Activated naive CD4-positive, alpha-beta T cell treated with anti-CD3 and anti-CD28 coated beads for 36 hours (primary cell): ENCODE measurements around the gene ATP6V1A. TPM values are rescaled to one million over a fixed set of nuclear protein-coding genes. Genes with fewer than 3 reads are reported as not detected.
A peak's percentile ranks its signal among the peaks of the same experiment; 100 is the strongest.

Experiments used
- CTCF ChIA-PET: fragments of 350-600 bp; sonication (Branson Sonifier 250); formaldehyde crosslinking; loops from one replicate; lab custom pipeline; 2021; ENCODE audit warnings: antibody characterized with exemption; lab: Charles Lee
- DNase-seq: peaks from one replicate; pipeline ENCODE4 v3.0.0-alpha.2; 2020
- H3K27ac Mint-ChIP-seq: one replicate; pipeline ENCODE4 v1.8.0; 2021; ENCODE audit warnings: mild to moderate bottlenecking, mixed read lengths
- H3K27me3 Mint-ChIP-seq: one replicate; pipeline ENCODE4 v1.8.0; 2021; ENCODE audit warnings: low read depth, mixed read lengths
- H3K36me3 Mint-ChIP-seq: one replicate; pipeline ENCODE4 v1.8.0; 2021; ENCODE audit warnings: low read depth, mixed read lengths
- H3K4me1 Mint-ChIP-seq: one replicate; pipeline ENCODE4 v1.8.0; 2021; ENCODE audit warnings: low read depth, mixed read lengths
- H3K4me3 Mint-ChIP-seq: one replicate; pipeline ENCODE4 v1.8.0; 2021; ENCODE audit warnings: mild to moderate bottlenecking, moderate library complexity, mixed read lengths
- H3K9me3 Mint-ChIP-seq: one replicate; pipeline ENCODE4 v1.8.0; 2021; ENCODE audit warnings: mixed read lengths
- intact Hi-C: fragments of 100-400 bp; cut with micrococcal nuclease; formaldehyde crosslinking; loops from one replicate; pipeline ENCODE4 v1.15.1; 2023
- total RNA-seq, 2 experiments: library from RNA; stranded (reverse); gene quantifications; one replicate each; pipeline ENCODE4 v1.2.3, GENCODE V29; 2021

The ATP6V1A gene
- 10 to 100 TPM; 41.7 to 41.9 TPM for total RNA-seq

DNA sequence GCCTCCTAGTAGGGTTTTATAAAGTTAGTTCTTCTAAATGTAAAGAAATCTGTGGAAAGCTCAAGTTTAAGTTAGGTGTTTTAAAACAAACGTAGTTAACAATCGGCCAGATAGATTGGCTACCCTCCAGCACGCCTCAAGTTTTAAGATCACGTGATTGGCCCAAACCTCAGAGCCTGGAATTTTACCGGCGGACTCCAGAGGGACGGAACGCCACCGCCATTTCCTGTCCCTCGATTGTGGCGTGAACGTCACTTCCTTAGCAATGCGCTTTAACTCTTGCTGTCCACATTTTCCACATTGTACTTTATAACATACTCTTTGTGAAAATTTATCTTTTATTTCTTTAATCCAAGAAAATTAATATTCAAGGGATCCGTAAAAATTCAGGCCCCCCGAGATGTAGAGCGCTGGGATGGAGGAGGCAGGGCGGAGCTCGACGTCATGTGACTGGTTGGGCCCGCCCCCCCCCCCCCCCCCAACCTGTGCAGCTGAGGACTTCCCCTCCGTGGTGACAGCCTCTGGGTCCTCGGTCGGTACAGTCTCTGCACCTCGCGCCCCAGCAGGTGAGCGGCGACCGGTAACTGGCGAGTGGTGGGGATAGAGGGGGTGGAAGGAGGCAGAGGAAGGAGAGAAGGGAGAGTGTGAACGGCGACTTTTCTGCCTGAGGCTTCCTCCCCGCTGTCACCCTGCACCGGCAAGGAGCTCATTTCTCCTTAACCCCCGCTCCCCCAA lies at the start of gene ATP6V1A:
TSS of gene ATP6V1A (plus strand) at position 488 of the 735 bp plus-strand sequence. CDS start 31,719 bp downstream, outside the sequence.
- Mint-ChIP-seq H3K36me3 (peaks cover 16% of the 10 kb centered on the region), H3K27me3 (no peaks in the 10 kb centered on the region), H3K4me3 (peak within 1 kb of the TSS; percentile 98), H3K9me3 (no peaks in the 10 kb centered on the region), H3K4me1 (peaks cover 53% of the 10 kb centered on the region), H3K27ac (peak within 1 kb of the TSS; percentile 100)
- intact Hi-C loops: loop anchor here (1.0 to 10.0 kb wide), 13 partner anchors 50 to 1911 kb away; partner anchors contain the start of genes BTLA, CCDC191, GRAMD1C and QTRT2
- CTCF ChIA-PET: interaction anchor here (0.6 to 3.6 kb wide), 3 partner anchors 11 to 306 kb away, joined by 3 to 29 read pairs (median 3); no protein-coding TSS in a partner anchor
- peak; percentile 94 for DNase-seq

DNA sequence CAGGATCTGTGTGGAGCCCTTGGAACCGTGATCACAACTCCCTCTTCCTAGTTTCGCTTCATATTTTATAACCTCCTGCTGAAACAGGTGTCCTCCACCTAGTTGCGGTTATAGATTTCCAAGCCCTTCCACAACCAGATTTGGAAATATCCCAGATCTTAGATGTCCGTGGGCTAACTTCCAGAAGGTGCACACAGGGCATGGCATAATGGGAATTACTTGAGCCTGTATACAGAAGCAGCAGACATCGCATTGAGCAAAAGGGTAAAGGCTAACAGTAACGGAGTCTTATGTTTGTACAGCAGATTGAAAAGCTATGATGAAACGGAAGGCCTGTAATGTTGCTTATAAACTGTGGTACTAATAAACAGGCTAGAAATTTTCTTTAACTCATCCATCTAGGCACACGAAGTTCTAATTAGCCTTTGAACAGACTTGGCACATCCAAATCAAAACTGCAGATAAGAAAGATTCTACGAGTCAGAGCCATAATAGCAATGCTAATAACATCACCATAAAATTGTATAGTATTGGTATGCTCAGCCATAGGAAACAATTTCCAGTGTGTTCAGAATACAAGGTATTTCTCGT lies 49.2 kb upstream of the ATP6V1A start:
- H3K36me3 Mint-ChIP-seq: peaks cover 2% of the 10 kb centered on the region
- CTCF ChIA-PET: interaction anchor here (3.1 kb wide), 1 partner anchor 47 kb away, joined by 16 read pairs; the partner anchor contains the start of gene NAA50
- DNase-seq: no peak
- peaks cover 25% of the 10 kb centered on the region for H3K4me1 Mint-ChIP-seq
- no peak overlapping the region for H3K27ac Mint-ChIP-seq
- no peaks in the 10 kb centered on the region for H3K9me3 Mint-ChIP-seq
- H3K4me3 Mint-ChIP-seq: no peak overlapping the region
- no peaks in the 10 kb centered on the region for H3K27me3 Mint-ChIP-seq
- intact Hi-C loops: loop anchor here (1.0 to 2.0 kb wide), 3 partner anchors 39 to 516 kb away; partner anchors contain the start of gene GRAMD1C

DNA sequence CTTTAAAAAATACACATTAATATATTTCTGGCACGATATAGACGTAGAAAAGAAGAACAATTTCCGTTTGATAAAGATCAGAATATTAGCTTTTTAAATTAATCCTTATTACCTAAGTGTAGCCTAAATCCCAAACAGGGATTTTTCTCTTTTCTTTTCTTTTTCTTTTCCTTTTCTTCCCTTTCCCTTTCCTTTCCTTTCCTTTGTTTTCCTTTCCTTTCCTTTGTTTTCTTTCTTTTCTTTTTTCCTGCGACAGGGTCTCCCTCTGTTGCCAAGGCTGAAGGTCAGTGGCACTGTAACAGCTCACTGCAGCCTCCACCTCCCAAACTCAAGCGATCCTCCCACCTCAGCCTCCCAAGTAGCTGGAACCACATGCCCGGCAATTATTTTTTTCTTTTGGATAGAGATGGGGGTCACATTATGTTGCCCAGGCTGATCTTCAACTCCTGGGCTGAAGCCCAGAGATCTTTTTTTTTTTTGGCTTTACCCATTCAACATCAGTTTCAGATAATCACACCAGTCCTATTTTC lies 48.6 kb upstream of the ATP6V1A start:
- Mint-ChIP-seq H3K27me3 (no peaks in the 10 kb centered on the region), H3K36me3 (peaks cover 2% of the 10 kb centered on the region), H3K27ac (peak overlapping the region; percentile 54), H3K4me1 (peaks cover 23% of the 10 kb centered on the region), H3K4me3 (no peak overlapping the region), H3K9me3 (no peaks in the 10 kb centered on the region)
- no peak for DNase-seq
- CTCF ChIA-PET: interaction anchor here (0.6 to 3.1 kb wide), 4 partner anchors 30 to 205 kb away, joined by 3 to 16 read pairs (median 5); partner anchors contain the start of gene NAA50
- intact Hi-C loops: no loop called here

DNA sequence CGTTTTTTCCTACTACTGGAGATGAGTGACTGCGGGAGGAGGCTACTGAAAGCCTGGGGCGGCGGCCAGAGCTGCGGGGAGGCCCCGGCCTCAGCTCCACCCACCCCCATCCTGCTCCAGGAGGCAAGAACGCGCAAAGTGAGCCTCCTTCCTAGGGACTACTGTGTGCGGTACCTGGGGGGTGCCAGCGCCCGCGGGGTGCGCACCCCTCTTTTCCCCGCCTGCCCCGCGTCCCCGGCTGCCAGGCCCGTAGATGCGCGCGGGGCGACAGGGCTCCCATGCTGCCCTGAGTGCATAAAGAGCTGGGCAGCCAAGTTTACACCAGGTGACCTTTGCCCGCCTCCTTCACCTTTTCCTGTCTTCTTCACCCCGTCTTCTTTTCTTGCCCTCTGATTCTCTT lies 47.9 kb upstream of the ATP6V1A start:
- intact Hi-C loops: no loop called here
- peaks cover 2% of the 10 kb centered on the region for H3K36me3 Mint-ChIP-seq
- peak; percentile 23 for DNase-seq
- H3K4me3 Mint-ChIP-seq: peak overlapping the region; percentile 62
- no peaks in the 10 kb centered on the region for H3K27me3 Mint-ChIP-seq
- peaks cover 17% of the 10 kb centered on the region for H3K4me1 Mint-ChIP-seq
- CTCF ChIA-PET: interaction anchor here (0.7 to 3.1 kb wide), 3 partner anchors 30 to 46 kb away, joined by 3 to 16 read pairs (median 5); partner anchors contain the start of gene NAA50
- no peaks in the 10 kb centered on the region for H3K9me3 Mint-ChIP-seq
- H3K27ac Mint-ChIP-seq: no peak overlapping the region

DNA sequence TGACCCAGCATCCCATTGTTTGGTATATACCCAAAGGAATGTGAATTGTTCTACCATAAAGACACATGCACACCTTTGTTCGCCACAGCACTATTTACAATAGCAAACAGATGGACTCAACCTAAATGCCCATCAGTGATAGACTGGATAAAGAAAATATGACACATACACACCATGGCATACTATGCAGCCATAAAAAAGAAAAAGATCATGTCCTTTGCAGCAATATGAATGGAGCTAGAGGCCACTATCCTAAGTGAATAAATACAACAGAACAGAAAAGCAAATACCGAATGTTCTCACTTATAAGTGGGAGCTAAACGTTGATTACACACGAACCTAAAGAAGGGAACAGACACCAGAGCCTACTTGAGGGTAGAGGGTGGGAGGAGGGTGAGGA lies 39.0 kb upstream of the ATP6V1A start:
- intact Hi-C loops: no loop called here
- H3K4me3 Mint-ChIP-seq: no peak overlapping the region
- CTCF ChIA-PET: interaction anchor here (0.6 to 0.7 kb wide), 2 partner anchors 13 to 130 kb away, joined by 3 to 5 read pairs; no protein-coding TSS in a partner anchor

DNA sequence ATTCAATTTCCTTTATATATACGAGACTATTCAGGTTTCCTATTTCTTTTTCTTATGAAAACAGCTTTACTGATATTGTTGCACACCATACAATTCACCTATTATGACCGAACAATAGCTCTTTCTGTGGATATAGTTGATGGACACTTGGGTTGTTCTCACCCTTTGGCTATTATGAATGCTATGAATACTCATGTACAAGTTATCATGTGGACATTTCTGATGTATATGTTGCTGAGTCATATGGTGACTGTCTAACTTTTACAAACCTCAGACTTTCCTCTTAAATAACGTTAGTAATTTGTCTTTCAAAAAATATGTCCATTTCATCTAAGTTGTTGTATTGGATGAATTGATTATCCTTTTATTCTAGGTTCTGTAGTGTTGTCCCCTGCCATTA lies 34.7 kb upstream of the ATP6V1A start:
- CTCF ChIA-PET: interaction anchor here (0.6 kb wide), 1 partner anchor 9 kb away, joined by 3 read pairs; no protein-coding TSS in a partner anchor
- H3K36me3 Mint-ChIP-seq: peaks cover 4% of the 10 kb centered on the region
- intact Hi-C loops: no loop called here
- H3K4me3 Mint-ChIP-seq: no peak overlapping the region
- no peak for DNase-seq
- no peak overlapping the region for H3K27ac Mint-ChIP-seq
- H3K9me3 Mint-ChIP-seq: no peaks in the 10 kb centered on the region
- peaks cover 2% of the 10 kb centered on the region for H3K4me1 Mint-ChIP-seq
- H3K27me3 Mint-ChIP-seq: peaks cover 13% of the 10 kb centered on the region

More for the DNA sequence above, 39.0 kb upstream of the ATP6V1A start:
- H3K27ac Mint-ChIP-seq: no peak overlapping the region
- peaks cover 2% of the 10 kb centered on the region for H3K4me1 Mint-ChIP-seq
- no peaks in the 10 kb centered on the region for H3K9me3 Mint-ChIP-seq
- DNase-seq: no peak
- no peaks in the 10 kb centered on the region for H3K36me3 Mint-ChIP-seq
- H3K27me3 Mint-ChIP-seq: peaks cover 14% of the 10 kb centered on the region

DNA sequence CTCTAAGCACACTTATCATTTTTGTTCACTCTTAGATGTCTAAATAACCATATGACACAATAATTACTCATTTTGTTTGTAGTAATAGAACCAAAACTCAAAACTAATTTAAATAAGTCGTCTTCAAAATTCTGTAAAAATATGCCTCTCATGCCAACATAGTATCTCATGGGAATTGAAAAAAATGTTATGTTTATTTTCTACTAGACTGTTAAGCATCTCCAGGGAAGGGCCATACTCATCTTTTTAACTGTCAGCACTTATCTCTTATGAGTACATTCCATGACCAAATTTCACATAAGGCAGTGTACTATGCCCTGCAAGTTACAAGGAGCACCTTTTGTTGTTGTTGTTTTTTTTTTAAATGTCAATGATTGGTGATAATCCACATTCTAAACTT lies 32.1 kb upstream of the ATP6V1A start:
- Mint-ChIP-seq H3K27ac (no peak overlapping the region), H3K9me3 (no peaks in the 10 kb centered on the region), H3K4me1 (peaks cover 13% of the 10 kb centered on the region), H3K4me3 (no peak overlapping the region), H3K27me3 (peaks cover 6% of the 10 kb centered on the region), H3K36me3 (peaks cover 14% of the 10 kb centered on the region)
- CTCF ChIA-PET: interaction anchor here (1.2 kb wide), 1 partner anchor 137 kb away, joined by 3 read pairs; no protein-coding TSS in a partner anchor
- intact Hi-C loops: no loop called here
- no peak for DNase-seq

DNA sequence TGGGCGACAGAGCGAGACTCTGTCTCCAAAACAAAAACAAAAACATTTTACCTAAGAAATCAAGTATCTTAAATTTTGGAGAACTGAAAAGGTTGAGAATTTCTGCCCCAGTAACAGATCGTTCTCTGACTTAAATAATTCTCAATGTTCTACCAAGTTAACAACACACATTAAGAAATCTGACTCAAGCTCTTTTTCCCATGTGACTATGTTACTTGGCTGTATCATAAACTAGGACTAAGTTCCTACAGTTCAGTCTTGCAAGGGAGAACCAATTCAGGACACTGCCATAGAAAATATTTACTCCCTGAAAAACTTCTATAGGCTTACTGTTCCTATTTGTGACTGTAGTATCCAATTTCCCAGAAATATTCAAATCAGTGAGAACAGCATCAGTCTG lies 29.5 kb upstream of the ATP6V1A start:
- no peak overlapping the region for H3K27ac Mint-ChIP-seq
- CTCF ChIA-PET: interaction anchor here (1.7 to 1.9 kb wide), 2 partner anchors 19 to 28 kb away, joined by 4 to 5 read pairs; no protein-coding TSS in a partner anchor

DNA sequence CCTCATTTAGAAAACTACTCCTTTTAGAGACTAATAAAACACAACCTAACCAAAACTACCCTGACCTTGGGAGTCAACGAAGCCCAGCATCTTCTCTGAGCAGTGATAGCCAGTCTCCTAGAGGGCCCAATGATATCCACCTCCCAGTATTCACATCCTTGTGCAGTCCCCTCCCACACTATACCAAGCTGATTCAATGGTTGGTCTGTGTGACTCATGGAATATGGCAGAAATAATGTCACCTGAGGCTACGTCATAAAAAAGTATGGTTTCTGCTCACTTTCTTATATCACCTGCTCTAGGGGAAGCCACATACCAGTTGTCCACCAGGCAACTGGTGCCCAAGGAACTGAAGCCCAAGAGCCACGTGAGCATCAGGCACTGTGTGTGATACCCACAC lies 29.0 kb upstream of the ATP6V1A start:
- intact Hi-C loops: no loop called here
- peaks cover 28% of the 10 kb centered on the region for H3K36me3 Mint-ChIP-seq
- H3K27ac Mint-ChIP-seq: peak overlapping the region; percentile 46
- peaks cover 13% of the 10 kb centered on the region for H3K4me1 Mint-ChIP-seq
- CTCF ChIA-PET: interaction anchor here (1.7 to 1.9 kb wide), 2 partner anchors 19 to 28 kb away, joined by 4 to 5 read pairs; no protein-coding TSS in a partner anchor
- no peak for DNase-seq
- H3K27me3 Mint-ChIP-seq: no peaks in the 10 kb centered on the region
- no peaks in the 10 kb centered on the region for H3K9me3 Mint-ChIP-seq
- H3K4me3 Mint-ChIP-seq: no peak overlapping the region

More for the DNA sequence above, 29.5 kb upstream of the ATP6V1A start:
- H3K4me3 Mint-ChIP-seq: no peak overlapping the region
- H3K4me1 Mint-ChIP-seq: peaks cover 14% of the 10 kb centered on the region
- H3K27me3 Mint-ChIP-seq: peaks cover 1% of the 10 kb centered on the region
- H3K9me3 Mint-ChIP-seq: no peaks in the 10 kb centered on the region
- intact Hi-C loops: no loop called here
- peaks cover 28% of the 10 kb centered on the region for H3K36me3 Mint-ChIP-seq
- no peak for DNase-seq

DNA sequence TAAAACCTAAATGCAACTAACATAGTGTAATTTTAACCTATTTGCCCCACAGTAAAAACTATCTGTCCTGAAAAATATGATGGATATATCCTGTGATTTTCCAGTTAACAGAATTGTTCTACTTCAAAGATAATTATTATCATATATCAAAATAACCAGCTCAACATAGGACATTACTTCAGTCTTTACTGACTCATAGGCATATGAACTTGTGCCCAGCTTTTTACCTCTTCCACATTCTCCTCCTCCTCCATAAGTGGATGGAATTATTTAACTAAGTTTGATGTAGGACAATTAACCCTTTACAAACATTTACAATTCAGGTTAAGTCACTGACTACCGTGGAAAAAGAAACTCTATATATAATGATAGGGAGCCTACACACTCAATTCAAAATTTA lies 27.5 kb upstream of the ATP6V1A start:
- no peak overlapping the region for H3K27ac Mint-ChIP-seq
- intact Hi-C loops: no loop called here
- no peaks in the 10 kb centered on the region for H3K27me3 Mint-ChIP-seq
- H3K36me3 Mint-ChIP-seq: peaks cover 36% of the 10 kb centered on the region
- no peaks in the 10 kb centered on the region for H3K9me3 Mint-ChIP-seq
- DNase-seq: no peak
- H3K4me1 Mint-ChIP-seq: peaks cover 15% of the 10 kb centered on the region
- CTCF ChIA-PET: interaction anchor here (0.6 to 1.6 kb wide), 2 partner anchors 26 to 94 kb away, joined by 4 to 6 read pairs; no protein-coding TSS in a partner anchor
- H3K4me3 Mint-ChIP-seq: no peak overlapping the region

DNA sequence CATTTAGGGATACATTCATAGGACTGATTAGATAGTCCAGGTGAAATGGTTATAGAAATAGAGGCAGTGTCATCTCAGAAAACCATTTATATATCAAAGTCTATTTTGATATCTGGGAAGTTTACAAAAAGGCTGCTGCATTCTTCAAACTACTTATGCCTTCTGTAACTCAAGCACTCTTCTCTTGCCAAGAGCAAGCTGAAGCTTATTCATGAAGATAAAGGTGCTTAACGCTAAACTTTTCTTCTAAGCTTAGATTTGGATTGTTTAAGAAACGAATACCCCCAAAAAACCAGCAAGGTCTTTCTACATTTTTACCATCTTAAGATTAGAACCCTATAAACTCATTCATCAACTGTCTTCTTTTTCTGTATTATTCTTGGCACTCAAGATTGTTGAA lies 27.1 kb upstream of the ATP6V1A start:
- no peak for DNase-seq
- Mint-ChIP-seq H3K4me3 (no peak overlapping the region), H3K9me3 (no peaks in the 10 kb centered on the region), H3K27ac (no peak overlapping the region), H3K36me3 (peaks cover 37% of the 10 kb centered on the region), H3K4me1 (peaks cover 15% of the 10 kb centered on the region), H3K27me3 (no peaks in the 10 kb centered on the region)
- intact Hi-C loops: no loop called here
- CTCF ChIA-PET: interaction anchor here (0.6 to 1.6 kb wide), 2 partner anchors 25 to 93 kb away, joined by 4 to 6 read pairs; no protein-coding TSS in a partner anchor

DNA sequence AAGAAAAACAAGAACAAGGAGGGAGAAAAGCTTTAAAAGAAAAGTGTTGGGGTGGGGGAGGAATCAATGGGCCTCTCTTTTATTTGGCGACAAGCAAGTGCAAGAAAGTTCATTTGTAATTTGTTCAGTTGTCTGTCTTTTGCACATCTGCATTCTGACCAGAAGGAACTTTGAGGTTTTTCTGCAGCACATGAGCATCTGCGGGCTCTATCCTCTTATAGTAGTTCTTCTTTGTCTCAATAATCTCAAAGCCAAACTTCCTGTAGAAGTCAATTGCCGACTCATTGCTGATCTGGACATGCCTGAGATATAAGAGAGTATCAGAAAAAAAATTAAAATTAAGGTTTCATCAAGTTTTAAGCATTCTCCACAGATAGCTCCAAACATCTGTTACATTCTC lies 25.2 kb upstream of the ATP6V1A start:
- Mint-ChIP-seq H3K27me3 (no peaks in the 10 kb centered on the region), H3K36me3 (peaks cover 37% of the 10 kb centered on the region), H3K4me1 (peaks cover 17% of the 10 kb centered on the region), H3K4me3 (no peak overlapping the region), H3K9me3 (no peaks in the 10 kb centered on the region), H3K27ac (no peak overlapping the region)
- intact Hi-C loops: no loop called here
- DNase-seq: no peak
- CTCF ChIA-PET: interaction anchor here (0.6 to 1.5 kb wide), 3 partner anchors 9 to 123 kb away, joined by 3 to 7 read pairs (median 4); no protein-coding TSS in a partner anchor
